Loucy (cell line): Measurements from ENCODE around the gene ACSF3.

Experiments used
- H2AFZ ChIP-seq: fragments of 200-600 bp; sonication (generic); 2 replicates; pipeline ENCODE4 v1.6.0; 2016; ENCODE audit warnings: antibody characterized with exemption, mild to moderate bottlenecking, low read length, moderate library complexity
- H3F3A ChIP-seq: fragments of 200-600 bp; 2 replicates; pipeline ENCODE4 v1.6.0; 2016; ENCODE audit warnings: antibody characterized with exemption, low read depth, mild to moderate bottlenecking
- H3K27me3 ChIP-seq: fragments of 200-600 bp; sonication (generic); 2 replicates; pipeline ENCODE4 v1.6.1; 2014; ENCODE audit warnings: low read length, mild to moderate bottlenecking; ENCODE audit not compliant: insufficient read depth, poor library complexity, severe bottlenecking
- H3K36me3 ChIP-seq: fragments of 200-600 bp; sonication (generic); 2 replicates; pipeline ENCODE4 v1.6.1; 2016; ENCODE audit warnings: low read length; ENCODE audit not compliant: insufficient read depth
- H3K4me1 ChIP-seq: fragments of 200-600 bp; sonication (generic); 2 replicates; pipeline ENCODE4 v1.5.1; 2014; ENCODE audit warnings: low read length, mild to moderate bottlenecking; ENCODE audit not compliant: insufficient read depth, poor library complexity, severe bottlenecking
- H3K4me2 ChIP-seq: fragments of 200-600 bp; sonication (generic); 2 replicates; pipeline ENCODE4 v1.6.0; 2014; ENCODE audit warnings: antibody characterized with exemption, low read length, low read depth, mild to moderate bottlenecking; ENCODE audit not compliant: poor library complexity, severe bottlenecking
- H3K4me3 ChIP-seq: fragments of 200-600 bp; sonication (generic); 2 replicates; pipeline ENCODE4 v1.5.1; 2014; ENCODE audit warnings: low read length, mild to moderate bottlenecking, mixed read lengths; ENCODE audit not compliant: poor library complexity, severe bottlenecking
- H3K79me2 ChIP-seq: fragments of 200-600 bp; sonication (generic); 2 replicates; pipeline ENCODE4 v1.6.1; 2014; ENCODE audit warnings: low read length; ENCODE audit not compliant: insufficient read depth
- H3K9ac ChIP-seq: fragments of 200-600 bp; sonication (generic); 2 replicates; pipeline ENCODE4 v1.6.0; 2014; ENCODE audit warnings: mild to moderate bottlenecking, low read depth, low read length, moderate library complexity; ENCODE audit not compliant: poor library complexity, severe bottlenecking
- H3K9me2 ChIP-seq: fragments of 200-600 bp; sonication (generic); replicated peaks from 2 replicates; pipeline ENCODE4 v1.6.1; 2016; ENCODE audit warnings: low read depth, low read length, mixed read lengths
- H3K9me3 ChIP-seq: fragments of 200-600 bp; sonication (generic); 2 replicates; pipeline ENCODE4 v1.6.1; 2014; ENCODE audit warnings: mild to moderate bottlenecking, antibody characterized with exemption, low read length, low read depth; ENCODE audit not compliant: insufficient read depth
- H4K20me1 ChIP-seq: fragments of 200-600 bp; sonication (generic); 2 replicates; pipeline ENCODE4 v1.6.0; 2014; ENCODE audit warnings: antibody characterized with exemption, low read length, mild to moderate bottlenecking; ENCODE audit not compliant: insufficient read depth, poor library complexity, severe bottlenecking
- EZH2phosphoT487 ChIP-seq: fragments of 200-600 bp; IDR thresholded peaks from 2 replicates; pipeline ENCODE4 v1.6.1; 2018; ENCODE audit warnings: antibody characterized with exemption, mild to moderate bottlenecking, moderate library complexity, borderline replicate concordance
- TF ChIP-seq, protein P1 (sequence below): fragments of 200-600 bp; sonication (generic); conservative IDR thresholded peaks from 2 replicates; pipeline ENCODE4 v1.5.1; 2014; ENCODE audit warnings: mild to moderate bottlenecking, antibody characterized with exemption, low read length

The ACSF3 gene

DNA sequence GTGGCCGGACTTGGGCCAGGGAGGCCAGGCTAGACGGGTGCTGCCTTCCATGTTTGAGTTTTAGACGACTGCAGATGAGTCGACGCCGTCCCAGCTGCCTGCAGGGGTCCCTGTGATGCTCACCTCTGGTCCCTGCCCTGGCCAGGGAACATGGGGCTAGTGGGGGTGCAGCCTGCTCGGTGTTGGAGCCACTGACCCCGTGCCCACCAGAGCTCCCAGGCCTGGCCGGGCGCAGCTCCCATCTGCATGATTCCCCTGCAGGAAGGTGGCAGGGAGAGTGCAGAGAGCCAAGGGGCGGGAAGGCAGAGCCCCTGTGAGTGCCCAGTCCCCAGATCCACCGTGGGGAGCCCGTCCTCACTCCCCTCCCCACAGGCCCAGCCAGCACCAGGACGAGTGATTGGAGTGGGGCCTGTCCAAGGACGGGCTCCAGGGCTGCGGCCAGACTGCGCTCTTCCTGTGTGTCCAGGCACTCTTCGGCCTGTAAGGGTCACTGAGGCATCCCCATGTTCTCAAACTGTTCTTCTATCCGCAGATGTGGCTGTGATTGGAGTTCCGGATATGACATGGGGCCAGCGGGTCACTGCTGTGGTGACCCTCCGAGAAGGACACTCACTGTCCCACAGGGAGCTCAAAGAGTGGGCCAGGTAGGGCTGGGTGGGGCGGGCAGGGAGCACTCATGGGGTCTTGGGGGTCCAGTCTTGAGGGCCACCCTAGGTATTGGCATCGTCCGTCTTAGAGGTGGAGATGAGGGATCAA, 51.9 kb downstream of the ACSF3 start:
- no peaks in the 10 kb centered on the region for H3K4me1 ChIP-seq

GRCh38 chr16:89146211-89147005, 52.8 kb downstream of the ACSF3 start:
- no peaks in the 10 kb centered on the region for H3K4me1 ChIP-seq
- H3K9ac ChIP-seq = no peak overlapping the region
- H3K4me2 ChIP-seq = no peak overlapping the region
- no peaks in the 10 kb centered on the region for H3K9me2 ChIP-seq
- no peak overlapping the region for H3K4me3 ChIP-seq
- H4K20me1 ChIP-seq = no peaks in the 10 kb centered on the region
- no peaks in the 10 kb centered on the region for H3K9me3 ChIP-seq
- H3K36me3 ChIP-seq = no peaks in the 10 kb centered on the region
- H3K27me3 ChIP-seq = no peaks in the 10 kb centered on the region
- TF ChIP-seq, protein P1, sequence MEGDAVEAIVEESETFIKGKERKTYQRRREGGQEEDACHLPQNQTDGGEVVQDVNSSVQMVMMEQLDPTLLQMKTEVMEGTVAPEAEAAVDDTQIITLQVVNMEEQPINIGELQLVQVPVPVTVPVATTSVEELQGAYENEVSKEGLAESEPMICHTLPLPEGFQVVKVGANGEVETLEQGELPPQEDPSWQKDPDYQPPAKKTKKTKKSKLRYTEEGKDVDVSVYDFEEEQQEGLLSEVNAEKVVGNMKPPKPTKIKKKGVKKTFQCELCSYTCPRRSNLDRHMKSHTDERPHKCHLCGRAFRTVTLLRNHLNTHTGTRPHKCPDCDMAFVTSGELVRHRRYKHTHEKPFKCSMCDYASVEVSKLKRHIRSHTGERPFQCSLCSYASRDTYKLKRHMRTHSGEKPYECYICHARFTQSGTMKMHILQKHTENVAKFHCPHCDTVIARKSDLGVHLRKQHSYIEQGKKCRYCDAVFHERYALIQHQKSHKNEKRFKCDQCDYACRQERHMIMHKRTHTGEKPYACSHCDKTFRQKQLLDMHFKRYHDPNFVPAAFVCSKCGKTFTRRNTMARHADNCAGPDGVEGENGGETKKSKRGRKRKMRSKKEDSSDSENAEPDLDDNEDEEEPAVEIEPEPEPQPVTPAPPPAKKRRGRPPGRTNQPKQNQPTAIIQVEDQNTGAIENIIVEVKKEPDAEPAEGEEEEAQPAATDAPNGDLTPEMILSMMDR = no peak
- TF ChIP-seq EZH2phosphoT487 = no peak
- H3K79me2 ChIP-seq = no peaks in the 10 kb centered on the region
- H3F3A ChIP-seq = no peaks in the 10 kb centered on the region
- no peak overlapping the region for H2AFZ ChIP-seq

More for the DNA sequence above, 51.9 kb downstream of the ACSF3 start:
- Histone ChIP-seq H3K79me2 (no peaks in the 10 kb centered on the region), H3K4me3 (no peak overlapping the region), H3K9me3 (no peaks in the 10 kb centered on the region), H3K4me2 (no peak overlapping the region), H3K9ac (no peak overlapping the region), H3K9me2 (no peaks in the 10 kb centered on the region), H2AFZ (no peak overlapping the region), H3K36me3 (no peaks in the 10 kb centered on the region), H3F3A (no peaks in the 10 kb centered on the region), H4K20me1 (no peaks in the 10 kb centered on the region), H3K27me3 (no peaks in the 10 kb centered on the region)
- no peak for TF ChIP-seq EZH2phosphoT487
- TF ChIP-seq, protein P1 = no peak

DNA sequence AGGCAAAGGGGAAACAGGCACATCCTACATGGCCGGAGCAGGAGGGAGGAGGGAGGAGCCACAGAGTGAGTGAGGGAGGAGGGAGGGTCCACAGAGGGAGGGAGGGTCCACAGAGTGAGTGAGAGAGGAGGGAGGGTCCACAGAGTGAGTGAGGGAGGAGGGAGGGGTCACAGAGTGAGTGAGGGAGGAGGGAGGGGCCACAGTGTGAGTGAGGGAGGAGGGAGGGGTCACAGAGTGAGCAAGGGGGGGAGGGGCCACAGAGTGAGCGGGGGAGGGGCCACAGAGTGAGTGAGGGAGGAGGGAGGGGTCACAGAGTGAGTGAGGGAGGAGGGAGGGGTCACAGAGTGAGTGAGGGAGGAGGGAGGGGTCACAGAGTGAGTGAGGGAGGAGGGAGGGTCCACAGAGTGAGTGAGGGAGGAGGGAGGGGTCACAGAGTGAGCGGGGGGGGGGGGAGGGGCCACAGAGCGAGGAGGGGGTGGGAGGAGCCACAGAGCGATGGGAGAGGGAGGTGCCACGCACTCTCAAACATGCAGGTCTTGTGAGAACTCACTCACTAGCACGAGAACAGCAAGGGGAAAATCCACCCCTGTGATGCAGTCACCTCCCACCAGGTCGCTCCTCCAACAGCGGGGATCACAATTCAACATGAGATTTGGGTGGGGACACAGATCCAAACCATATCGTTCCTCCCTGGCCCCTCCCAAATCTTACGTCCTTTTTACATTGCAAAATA, 53.6 kb downstream of the ACSF3 start:
- Histone ChIP-seq H3K4me2 (no peak overlapping the region), H3K36me3 (no peaks in the 10 kb centered on the region), H3K27me3 (no peaks in the 10 kb centered on the region), H3F3A (no peaks in the 10 kb centered on the region), H3K79me2 (no peaks in the 10 kb centered on the region), H3K9me2 (no peaks in the 10 kb centered on the region), H3K4me1 (no peaks in the 10 kb centered on the region), H2AFZ (no peak overlapping the region), H3K9ac (no peak overlapping the region), H4K20me1 (no peaks in the 10 kb centered on the region), H3K4me3 (no peak overlapping the region), H3K9me3 (no peaks in the 10 kb centered on the region)
- no peak for TF ChIP-seq EZH2phosphoT487
- TF ChIP-seq, protein P1 = no peak
